MM.1S (cell line): ENCODE data around the gene NCKAP5.

Experiments
- EZH2 ChIP-seq: fragments of 300-600 bp; sonication (generic); optimal IDR thresholded peaks from 2 replicates; pipeline ENCODE3; 2017; ENCODE audit warnings: low read depth, mild to moderate bottlenecking, antibody characterized with exemption, low read length, mixed read lengths
- EZH2phosphoT487 ChIP-seq: fragments of 300-600 bp; sonication (generic); IDR thresholded peaks from 2 replicates; pipeline ENCODE4 v1.6.1; 2018; ENCODE audit warnings: antibody characterized with exemption, low read length
- TF ChIP-seq, protein P1 (sequence below): fragments of 300-600 bp; sonication (generic); IDR thresholded peaks from 2 replicates; pipeline ENCODE4 v1.5.1; 2016; ENCODE audit warnings: antibody characterized with exemption, low read length, mixed read lengths

DNA sequence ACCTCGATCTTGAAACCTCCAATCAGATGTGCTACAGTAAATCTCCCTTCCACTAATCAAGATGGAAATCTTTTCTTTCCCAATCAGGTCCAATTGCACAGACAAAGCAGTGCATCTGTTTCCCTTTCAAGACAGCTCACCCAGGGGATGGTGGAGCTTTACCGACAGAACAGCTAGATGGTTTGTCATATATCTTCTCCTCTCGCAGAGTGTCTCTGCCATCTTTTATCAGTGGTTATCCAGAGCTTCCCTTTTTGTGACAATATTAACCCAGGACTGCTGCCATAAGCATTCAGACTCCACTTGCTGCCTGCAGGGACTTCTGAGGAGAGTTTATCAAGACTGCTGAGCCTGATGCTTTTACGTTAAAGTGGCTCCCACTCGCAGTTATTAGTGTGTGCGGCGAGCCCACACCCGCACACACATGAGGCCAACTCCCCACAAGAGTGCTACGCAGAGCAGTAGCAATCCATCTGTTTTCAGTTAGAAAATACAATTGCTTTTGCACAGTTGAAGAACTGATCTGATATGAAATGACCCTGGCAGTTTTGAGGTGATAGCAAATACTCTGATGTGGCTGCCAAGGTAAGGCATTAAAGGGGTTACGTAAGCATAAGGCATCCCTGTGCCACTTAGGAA is 398.9 kb downstream of the NCKAP5 start:
- TF ChIP-seq, protein P1, sequence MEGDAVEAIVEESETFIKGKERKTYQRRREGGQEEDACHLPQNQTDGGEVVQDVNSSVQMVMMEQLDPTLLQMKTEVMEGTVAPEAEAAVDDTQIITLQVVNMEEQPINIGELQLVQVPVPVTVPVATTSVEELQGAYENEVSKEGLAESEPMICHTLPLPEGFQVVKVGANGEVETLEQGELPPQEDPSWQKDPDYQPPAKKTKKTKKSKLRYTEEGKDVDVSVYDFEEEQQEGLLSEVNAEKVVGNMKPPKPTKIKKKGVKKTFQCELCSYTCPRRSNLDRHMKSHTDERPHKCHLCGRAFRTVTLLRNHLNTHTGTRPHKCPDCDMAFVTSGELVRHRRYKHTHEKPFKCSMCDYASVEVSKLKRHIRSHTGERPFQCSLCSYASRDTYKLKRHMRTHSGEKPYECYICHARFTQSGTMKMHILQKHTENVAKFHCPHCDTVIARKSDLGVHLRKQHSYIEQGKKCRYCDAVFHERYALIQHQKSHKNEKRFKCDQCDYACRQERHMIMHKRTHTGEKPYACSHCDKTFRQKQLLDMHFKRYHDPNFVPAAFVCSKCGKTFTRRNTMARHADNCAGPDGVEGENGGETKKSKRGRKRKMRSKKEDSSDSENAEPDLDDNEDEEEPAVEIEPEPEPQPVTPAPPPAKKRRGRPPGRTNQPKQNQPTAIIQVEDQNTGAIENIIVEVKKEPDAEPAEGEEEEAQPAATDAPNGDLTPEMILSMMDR, result no peak
- TF ChIP-seq EZH2phosphoT487 (no peak), EZH2 (no peak)
